ENCODE data around the gene PPIP5K2.

DNA sequence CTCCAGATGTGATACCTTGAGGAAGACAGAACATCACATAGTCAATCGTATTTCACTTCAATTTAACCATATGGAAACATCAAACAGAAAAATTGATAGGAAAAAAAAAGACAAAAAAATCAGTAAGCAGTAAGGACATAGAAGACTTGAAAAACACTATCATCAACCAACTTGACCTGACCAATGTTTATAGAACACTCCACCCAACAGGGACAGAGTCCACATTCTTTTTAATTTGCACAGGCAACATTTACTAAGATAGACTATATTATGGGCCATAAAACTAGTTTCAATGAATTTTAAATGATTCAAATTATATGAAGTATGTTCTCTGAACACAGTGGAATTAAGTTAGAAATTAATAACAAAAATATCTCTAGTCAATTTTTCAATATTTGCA is 117.7 kb downstream of the PPIP5K2 start:
- no peak for TF ChIP-seq ASH2L (IDR thresholded peaks at IDR 0.05; ENCODE audit: low read length)
- TF ChIP-seq RAD21 (IDR thresholded peaks at IDR 0.05 in 1 of 2, conservative IDR thresholded peaks at IDR 0.05 in 1 of 2; ENCODE audit: low read depth in 2 of 2, low read length in 2 of 2): no peak

All from H1 (cell line).